NCI-H1436 treated with DMSO at 0.1 percent for 48 hours (cell line): Measurements from ENCODE around the gene FNDC4.

Experiments
- DNase-seq: peaks from one replicate; lab custom pipeline; 2025; lab: John Stamatoyannopoulos, UW

Gene FNDC4

GRCh38 chr2:27493948-27494283 lies 1.1 kb downstream of the FNDC4 start:
- DNase-seq: no peak

- DNase-seq: no peak
Measured at GRCh38 chr2:27492557-27492956, 2.4 kb downstream of the FNDC4 start.

GRCh38 chr2:27489498-27490397 lies 5.3 kb downstream of the FNDC4 start, which contains the start of gene IFT172:
IFT172 (minus strand) TSS chr2:27489743; CDS start chr2:27489653, 90 bp downstream.
- DNase-seq: peak; percentile 97

GRCh38 chr2:27489118-27489497 lies 5.9 kb downstream of the FNDC4 start:
- no peak for DNase-seq

GRCh38 chr2:27485496-27485895 lies 9.5 kb downstream of the FNDC4 start:
- no peak for DNase-seq

GRCh38 chr2:27471961-27472360 lies 23.0 kb downstream of the FNDC4 start:
- DNase-seq: no peak

- DNase-seq: no peak
Measured at GRCh38 chr2:27464443-27464842, 30.6 kb downstream of the FNDC4 start.

GRCh38 chr2:27461118-27461517 lies 33.9 kb downstream of the FNDC4 start:
- DNase-seq: no peak

GRCh38 chr2:27453968-27454367 lies 41.0 kb downstream of the FNDC4 start:
- no peak for DNase-seq

GRCh38 chr2:27451095-27451494 lies 43.9 kb downstream of the FNDC4 start:
- DNase-seq: no peak

- DNase-seq: no peak
Measured at GRCh38 chr2:27448381-27448780, 46.6 kb downstream of the FNDC4 start.

GRCh38 chr2:27446057-27446456 lies 48.9 kb downstream of the FNDC4 start:
- DNase-seq: no peak

GRCh38 chr2:27445615-27446014 lies 49.4 kb downstream of the FNDC4 start:
- no peak for DNase-seq

- no peak for DNase-seq
Measured at GRCh38 chr2:27445155-27445554, 49.8 kb downstream of the FNDC4 start.

GRCh38 chr2:27442920-27443282 lies 52.1 kb downstream of the FNDC4 start:
- DNase-seq: no peak

GRCh38 chr2:27441958-27442919 lies 52.8 kb downstream of the FNDC4 start, which contains the start of gene KRTCAP3:
KRTCAP3 (plus strand) TSS chr2:27442381; CDS start chr2:27442413, 32 bp downstream.
- no peak for DNase-seq
